HS-27A (cell line): ENCODE data around the gene DNAJC11.
"Not testable (repeated sequence)": the region's sequence is repeated elsewhere in the genome, so short reads cannot be mapped to it uniquely, and the experiment has no call there.

Experiments
- DNase-seq: peaks from one replicate; pipeline ENCODE4 v3.0.0-alpha.2; 2012; ENCODE audit warnings: low read depth, missing footprints

Gene DNAJC11

GRCh38 chr1:6694121-6694713 lies 7.4 kb downstream of the DNAJC11 start:
- no peak for DNase-seq

DNA sequence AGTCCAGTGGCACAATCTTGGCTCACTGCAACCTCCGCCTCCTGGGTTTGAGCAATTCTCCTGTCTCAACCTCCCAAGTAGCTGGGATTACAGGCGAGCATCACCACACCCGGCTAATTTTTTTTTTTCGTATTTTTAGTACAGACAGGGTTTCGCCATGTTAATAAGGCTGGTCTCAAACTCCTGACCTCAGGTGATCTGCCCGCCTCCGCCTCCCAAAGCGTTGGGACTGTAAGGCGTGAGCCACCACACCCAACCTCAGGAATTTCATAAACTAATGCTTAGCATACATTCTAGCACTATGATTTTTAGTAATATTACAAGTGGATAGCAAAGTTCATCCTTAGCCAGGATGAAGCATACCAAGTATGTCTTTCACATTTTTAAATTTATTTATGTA lies 8.7 kb downstream of the DNAJC11 start:
- no peak for DNase-seq

DNA sequence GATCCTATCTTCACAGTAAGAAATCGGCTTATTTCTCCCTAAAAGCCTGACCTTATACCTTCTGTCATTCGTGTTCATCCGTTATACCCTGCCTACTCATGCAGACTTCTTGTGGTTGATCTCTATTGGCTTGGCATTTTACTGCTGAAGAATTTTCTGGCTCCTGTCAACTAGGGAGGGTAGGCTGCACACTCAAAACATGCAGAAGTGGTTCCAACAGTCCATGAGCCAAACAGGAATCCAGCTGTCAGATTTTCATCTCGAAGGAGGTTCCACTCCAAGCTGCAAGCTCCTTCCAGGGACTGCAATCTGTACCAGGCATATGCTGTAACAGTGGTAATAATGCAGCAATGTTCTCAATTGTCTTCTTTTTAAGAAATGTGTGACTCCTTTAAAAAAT lies 10.1 kb downstream of the DNAJC11 start:
- no peak for DNase-seq

- DNase-seq, result no peak
Observed at GRCh38 chr1:6690186-6690585, 11.4 kb downstream of the DNAJC11 start.

DNA sequence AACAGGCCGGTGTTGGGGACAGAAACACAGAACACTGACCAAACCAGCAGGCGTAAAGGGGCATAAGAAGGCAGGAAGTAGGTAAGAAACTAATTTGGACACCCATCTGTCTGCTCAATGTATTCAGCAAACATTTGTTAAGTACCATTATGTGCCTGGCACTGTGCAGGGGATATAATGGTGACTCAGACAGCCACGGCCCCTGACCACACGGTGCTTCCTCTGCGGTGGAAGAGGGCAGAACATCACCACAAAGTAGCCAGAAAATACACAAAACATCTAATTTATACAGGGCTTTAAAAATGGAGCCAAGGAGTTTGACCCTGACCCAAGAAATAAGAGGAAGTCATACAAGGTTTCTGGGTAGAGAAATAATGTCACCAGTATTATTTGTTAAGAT lies 12.9 kb downstream of the DNAJC11 start:
- DNase-seq, result no peak

- DNase-seq, result no peak
Observed at GRCh38 chr1:6688001-6688400, 13.6 kb downstream of the DNAJC11 start.

GRCh38 chr1:6686294-6686693 lies 15.3 kb downstream of the DNAJC11 start:
- DNase-seq, result peak; percentile 85

GRCh38 chr1:6685381-6685780 lies 16.2 kb downstream of the DNAJC11 start:
- no peak for DNase-seq

DNA sequence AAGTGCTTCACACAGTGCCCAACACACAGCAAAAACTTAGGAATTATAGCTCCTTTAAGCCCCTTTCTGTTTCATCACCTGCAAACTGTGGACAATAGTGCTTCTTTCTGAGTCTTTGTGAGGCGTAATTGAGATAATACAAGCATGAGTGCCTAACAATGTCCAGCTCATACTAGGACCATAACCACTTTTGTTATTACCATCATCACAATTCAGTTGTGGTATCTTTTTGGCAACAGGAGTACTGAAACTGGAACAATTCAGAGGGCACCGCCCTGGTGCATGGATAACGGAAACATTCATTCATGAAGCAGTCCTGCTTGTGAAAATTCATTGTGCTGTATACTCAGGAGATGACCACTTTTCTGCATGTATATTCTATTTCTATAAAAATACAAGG lies 18.2 kb downstream of the DNAJC11 start:
- no peak for DNase-seq

DNA sequence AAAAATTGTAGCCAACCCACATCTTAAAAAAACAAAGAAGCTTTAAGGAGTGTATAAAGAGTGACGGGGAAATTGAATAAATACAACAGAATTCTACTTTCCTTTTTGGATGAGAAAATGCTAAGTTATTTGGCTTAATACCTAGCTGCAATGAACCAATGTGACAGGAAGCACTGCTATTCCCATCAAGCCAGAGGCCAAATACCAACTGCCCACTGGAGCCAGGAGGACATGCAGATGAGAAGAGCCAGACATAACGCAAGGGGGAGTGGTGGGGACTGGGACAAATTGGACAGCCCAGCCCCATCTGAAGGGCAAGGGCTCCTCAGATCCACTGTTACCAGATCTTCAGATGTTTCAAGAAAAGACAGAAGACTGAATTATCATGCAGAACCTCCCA lies 25.7 kb downstream of the DNAJC11 start:
- DNase-seq, result no peak

- DNase-seq, result no peak
Observed at GRCh38 chr1:6674771-6675170, 26.8 kb downstream of the DNAJC11 start.

- DNase-seq, result no peak
Observed at GRCh38 chr1:6673816-6674398, 27.7 kb downstream of the DNAJC11 start.

- no peak for DNase-seq
Observed at GRCh38 chr1:6672558-6672957, 29.1 kb downstream of the DNAJC11 start.

GRCh38 chr1:6668503-6668902 lies 33.1 kb downstream of the DNAJC11 start:
- no peak for DNase-seq

DNA sequence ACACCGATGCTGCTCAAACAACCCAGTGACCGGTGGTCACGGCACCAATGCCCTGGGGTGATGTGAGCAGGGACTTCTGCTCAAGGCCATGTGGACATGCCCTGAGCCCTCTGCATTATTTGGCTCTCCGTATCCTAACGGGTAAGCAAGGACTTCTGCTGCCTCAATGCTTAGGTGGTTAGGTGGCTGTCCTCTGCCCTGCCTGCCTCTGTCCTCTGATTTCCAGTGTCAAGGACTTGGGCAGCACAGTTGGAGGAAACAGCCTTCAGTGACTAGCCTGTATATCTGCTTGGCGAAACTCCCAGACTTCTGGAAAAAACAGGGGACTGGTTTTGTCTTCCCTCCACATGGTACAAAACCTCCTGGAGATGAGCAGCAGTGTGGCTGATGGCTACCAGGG lies 34.5 kb downstream of the DNAJC11 start:
- DNase-seq, result no peak

GRCh38 chr1:6666696-6667095 lies 34.9 kb downstream of the DNAJC11 start:
- DNase-seq, result no peak

DNA sequence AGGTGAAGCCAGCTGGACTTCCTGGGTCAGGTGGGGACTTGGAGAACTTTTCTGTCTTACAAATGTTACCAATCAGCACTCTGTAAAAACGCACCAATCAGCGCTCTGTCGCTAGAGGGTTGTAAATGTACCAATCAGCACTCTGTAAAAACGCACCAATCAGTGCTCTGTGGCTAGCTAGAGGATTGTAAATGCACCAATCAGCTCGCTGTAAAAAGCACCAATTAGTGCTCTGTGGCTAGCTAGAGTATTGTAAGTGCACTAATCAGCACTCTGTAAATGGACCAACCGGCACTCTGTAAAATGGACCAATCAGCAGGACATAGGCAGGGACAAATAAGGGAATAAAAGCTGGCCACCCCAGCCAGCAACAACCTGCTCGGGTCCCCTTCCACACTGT lies 39.1 kb downstream of the DNAJC11 start:
- DNase-seq, result not testable (repeated sequence)

GRCh38 chr1:6660415-6661049 lies 41.1 kb downstream of the DNAJC11 start:
- no peak for DNase-seq

DNA sequence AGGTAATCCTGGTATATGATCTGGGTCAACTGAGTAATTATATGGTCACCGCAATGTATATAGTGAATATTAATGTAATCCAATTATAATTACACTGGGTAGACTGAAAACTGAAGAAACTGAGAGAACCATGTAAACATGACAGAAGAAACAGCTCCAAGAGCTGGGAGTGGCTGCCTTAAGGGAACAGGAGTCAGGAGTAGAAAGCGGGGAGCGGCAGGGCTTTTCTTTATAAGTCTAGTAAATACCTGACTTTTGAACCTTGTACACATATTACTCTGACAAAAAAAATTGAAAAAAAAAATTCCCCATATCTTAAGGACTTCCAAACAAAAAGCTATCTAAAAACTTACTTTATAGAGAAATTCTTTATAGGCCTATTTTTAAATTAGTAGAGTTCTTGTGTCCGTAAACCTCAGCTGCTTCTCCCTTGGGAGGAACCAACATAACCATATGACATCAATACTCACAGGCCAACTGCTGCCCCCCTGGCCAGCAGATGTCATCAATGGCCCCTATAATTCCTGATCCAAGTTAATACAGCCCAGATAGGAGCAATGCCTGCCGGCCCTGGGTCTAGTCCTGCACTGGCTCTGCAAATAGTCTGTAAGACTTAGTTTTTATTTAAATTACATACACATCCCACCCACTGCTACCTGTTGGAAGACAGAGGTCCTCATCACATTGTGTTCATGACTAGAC lies 43.1 kb downstream of the DNAJC11 start:
- no peak for DNase-seq

- no peak for DNase-seq
Observed at GRCh38 chr1:6657138-6657537, 44.5 kb downstream of the DNAJC11 start.

DNA sequence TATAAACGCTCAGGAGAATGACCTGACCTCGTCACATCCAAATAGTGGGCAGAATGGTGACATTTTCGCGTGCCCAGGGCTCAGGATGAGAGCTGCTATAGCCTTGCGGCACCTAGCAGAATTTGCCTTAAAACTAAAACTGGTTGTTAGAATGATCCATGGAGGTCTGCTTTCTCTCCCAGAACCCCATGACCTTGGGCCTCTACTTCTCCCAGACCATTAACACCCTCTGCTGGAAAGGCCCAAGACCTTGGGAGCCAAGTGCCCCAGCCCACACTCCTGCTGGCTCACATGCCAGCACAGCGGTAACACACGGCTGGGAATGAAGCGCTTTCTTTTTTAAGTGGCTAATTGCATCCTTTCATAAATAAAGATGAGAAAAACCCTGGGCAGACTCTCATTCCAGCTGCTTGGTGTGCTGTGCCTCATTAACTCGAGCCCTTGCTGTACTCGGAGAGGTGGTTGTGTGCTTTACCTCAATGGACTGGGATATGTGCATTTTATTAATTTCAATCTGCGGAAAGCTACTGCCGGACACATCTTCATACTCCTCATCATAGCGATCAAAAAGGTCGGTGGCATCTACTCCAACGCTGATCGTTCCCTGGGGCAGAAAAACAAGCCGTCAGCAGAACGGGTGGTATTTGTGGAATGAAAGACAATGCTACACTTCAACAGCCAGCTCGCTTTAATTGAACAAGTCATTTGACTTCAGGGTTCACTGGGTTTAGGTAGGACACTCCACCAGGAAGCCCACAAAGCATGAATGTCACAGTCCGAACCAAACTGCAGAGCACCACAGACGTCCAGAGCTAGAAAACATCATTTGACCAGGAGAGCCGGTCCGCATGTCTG lies 48.0 kb downstream of the DNAJC11 start:
- DNase-seq, result no peak

DNA sequence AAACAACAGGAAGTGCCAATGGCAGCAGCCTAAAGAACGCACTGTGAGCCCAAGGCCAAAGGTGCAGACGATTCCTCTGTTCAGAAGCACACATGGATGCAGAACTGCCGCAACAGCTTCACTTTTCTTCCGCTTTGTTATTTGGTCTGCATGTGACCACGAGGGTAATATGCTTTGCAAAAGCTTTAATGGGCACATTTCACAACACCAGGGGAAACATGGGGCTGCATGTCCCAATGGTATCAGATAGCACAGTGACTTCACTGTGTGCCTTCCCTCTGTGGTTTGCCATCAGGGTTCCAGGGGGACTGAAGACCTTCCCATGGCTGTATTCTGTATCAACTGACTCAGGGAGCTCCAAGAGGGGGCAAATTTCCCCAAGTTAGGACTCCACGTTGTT lies 48.6 kb downstream of the DNAJC11 start:
- no peak for DNase-seq
